Measurements from ENCODE around the gene CUX1.

DNA sequence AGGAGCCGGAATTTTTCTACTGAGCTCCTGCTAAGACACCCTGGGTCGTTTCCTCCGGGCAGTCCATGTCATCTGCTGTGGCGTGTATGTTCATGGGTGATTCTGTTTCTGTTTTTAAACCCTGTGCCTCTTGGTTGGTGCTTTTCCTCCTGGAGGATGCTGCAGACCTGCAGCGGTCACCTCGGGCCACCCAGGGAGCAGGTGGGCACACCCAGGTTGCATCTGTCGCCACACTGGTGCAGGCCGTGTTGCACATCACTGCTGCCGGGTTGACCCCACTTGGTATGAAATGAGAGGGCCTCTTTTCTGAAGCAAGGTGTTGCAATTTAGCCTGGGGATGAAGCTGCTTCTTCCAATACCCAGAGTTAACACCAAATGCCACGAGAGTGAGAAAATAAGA, 127.2 kb downstream of the CUX1 start:
- TF ChIP-seq, protein P1, sequence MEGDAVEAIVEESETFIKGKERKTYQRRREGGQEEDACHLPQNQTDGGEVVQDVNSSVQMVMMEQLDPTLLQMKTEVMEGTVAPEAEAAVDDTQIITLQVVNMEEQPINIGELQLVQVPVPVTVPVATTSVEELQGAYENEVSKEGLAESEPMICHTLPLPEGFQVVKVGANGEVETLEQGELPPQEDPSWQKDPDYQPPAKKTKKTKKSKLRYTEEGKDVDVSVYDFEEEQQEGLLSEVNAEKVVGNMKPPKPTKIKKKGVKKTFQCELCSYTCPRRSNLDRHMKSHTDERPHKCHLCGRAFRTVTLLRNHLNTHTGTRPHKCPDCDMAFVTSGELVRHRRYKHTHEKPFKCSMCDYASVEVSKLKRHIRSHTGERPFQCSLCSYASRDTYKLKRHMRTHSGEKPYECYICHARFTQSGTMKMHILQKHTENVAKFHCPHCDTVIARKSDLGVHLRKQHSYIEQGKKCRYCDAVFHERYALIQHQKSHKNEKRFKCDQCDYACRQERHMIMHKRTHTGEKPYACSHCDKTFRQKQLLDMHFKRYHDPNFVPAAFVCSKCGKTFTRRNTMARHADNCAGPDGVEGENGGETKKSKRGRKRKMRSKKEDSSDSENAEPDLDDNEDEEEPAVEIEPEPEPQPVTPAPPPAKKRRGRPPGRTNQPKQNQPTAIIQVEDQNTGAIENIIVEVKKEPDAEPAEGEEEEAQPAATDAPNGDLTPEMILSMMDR (IDR thresholded peaks at IDR 0.05; ENCODE audit: low read length), result no peak
- TF ChIP-seq EZH2phosphoT487 (IDR thresholded peaks at IDR 0.05; ENCODE audit: low read length) (no peak), EZH2 (optimal IDR thresholded peaks at IDR 0.05; ENCODE audit: low read depth, low read length) (no peak)

Data from MM.1S (cell line).